ENCODE data around the gene INTS14. TPM values are rescaled to one million over a fixed set of nuclear protein-coding genes. Genes with fewer than 3 reads are reported as not detected.

The INTS14 gene
- total RNA-seq, 1 donor from 2014 or later, result 54.2 TPM

DNA sequence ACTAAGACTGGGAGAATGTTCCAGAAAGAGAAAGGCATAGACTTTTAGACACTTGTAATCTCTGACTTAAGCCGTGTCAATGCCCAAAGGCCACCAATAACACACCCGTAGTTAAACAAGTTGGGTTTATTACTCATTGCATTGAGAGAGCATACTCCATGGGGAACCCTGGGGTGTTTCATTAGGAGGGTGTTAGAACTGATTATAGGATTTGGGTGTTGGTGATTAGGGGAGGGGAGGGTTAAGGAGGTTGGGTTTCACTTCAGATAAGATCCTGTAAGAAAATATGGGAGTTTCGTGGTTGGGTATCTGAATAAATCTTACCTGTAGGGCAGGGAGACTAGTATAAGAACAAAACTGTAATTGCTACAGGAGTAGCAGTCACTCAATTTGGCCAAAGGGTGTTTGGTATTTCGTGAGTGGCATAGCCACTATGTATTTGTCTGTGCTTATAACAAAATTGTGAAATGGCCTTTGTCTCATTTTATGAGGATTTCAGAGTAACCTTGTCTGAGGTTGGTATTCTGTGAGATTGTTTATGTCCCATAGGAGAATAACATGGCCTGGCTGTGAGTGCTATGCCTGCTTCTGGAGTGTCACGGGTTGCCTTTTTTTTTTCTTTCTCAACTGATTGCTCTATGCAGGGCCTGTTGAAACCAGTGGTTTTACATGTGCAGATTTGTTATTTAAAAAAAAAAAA is 77.7 kb downstream of the INTS14 start:
- peaks cover 5% of the 10 kb centered on the region for H3K27me3 Mint-ChIP-seq (ENCODE audit: insufficient read depth, low read depth)

DNA sequence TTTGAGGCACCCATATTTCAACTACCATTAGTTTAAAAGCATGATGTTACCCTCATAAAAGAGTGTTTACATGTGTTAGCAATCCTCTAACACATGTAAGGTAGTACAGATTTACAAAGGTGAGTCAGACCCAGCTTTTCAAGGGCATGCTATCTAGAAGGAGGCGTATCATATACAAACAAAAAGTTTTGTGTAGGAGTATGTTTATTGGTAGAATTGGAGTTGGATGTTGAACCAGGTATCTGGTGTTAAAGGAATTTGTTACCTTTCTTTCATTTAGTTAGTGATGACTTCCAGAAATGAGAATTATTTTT is 78.2 kb downstream of the INTS14 start:
- Histone ChIP-seq H3F3A (ENCODE audit: low read depth) (peaks cover 22% of the 10 kb centered on the region), H3K27me3 (no peaks in the 10 kb centered on the region), H3K4me2 (peak overlapping the region; percentile 80), H2AFZ (replicated peaks) (no peak overlapping the region), H3K36me3 (no peaks in the 10 kb centered on the region), H3K4me3 (peak overlapping the region; percentile 19), H4K20me1 (ENCODE audit: low read depth) (peaks cover 64% of the 10 kb centered on the region), H3K9me3 (ENCODE audit: low read depth) (no peaks in the 10 kb centered on the region), H3K4me1 (peaks cover 39% of the 10 kb centered on the region), H3K79me2 (ENCODE audit: low read depth) (peaks cover 79% of the 10 kb centered on the region), H3K9ac (no peak overlapping the region), H3K27ac (no peak overlapping the region)
- TF ChIP-seq EZH2phosphoT487 (IDR thresholded peaks at IDR 0.05) (no peak), EZH2 (IDR thresholded peaks at IDR 0.05) (no peak)
- TF ChIP-seq, protein P1, sequence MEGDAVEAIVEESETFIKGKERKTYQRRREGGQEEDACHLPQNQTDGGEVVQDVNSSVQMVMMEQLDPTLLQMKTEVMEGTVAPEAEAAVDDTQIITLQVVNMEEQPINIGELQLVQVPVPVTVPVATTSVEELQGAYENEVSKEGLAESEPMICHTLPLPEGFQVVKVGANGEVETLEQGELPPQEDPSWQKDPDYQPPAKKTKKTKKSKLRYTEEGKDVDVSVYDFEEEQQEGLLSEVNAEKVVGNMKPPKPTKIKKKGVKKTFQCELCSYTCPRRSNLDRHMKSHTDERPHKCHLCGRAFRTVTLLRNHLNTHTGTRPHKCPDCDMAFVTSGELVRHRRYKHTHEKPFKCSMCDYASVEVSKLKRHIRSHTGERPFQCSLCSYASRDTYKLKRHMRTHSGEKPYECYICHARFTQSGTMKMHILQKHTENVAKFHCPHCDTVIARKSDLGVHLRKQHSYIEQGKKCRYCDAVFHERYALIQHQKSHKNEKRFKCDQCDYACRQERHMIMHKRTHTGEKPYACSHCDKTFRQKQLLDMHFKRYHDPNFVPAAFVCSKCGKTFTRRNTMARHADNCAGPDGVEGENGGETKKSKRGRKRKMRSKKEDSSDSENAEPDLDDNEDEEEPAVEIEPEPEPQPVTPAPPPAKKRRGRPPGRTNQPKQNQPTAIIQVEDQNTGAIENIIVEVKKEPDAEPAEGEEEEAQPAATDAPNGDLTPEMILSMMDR (IDR thresholded peaks at IDR 0.05), result no peak
- DNase-seq (ENCODE audit: low spot score), result no peak
- Mint-ChIP-seq H3K36me3 (peaks cover 22% of the 10 kb centered on the region), H3K27me3 (ENCODE audit: insufficient read depth, low read depth) (peaks cover 5% of the 10 kb centered on the region), H3K4me3 (peak overlapping the region; percentile 74), H3K4me1 (peaks cover 34% of the 10 kb centered on the region), H3K27ac (no peak overlapping the region), H3K9me3 (no peaks in the 10 kb centered on the region)

More for the DNA sequence above, 77.7 kb downstream of the INTS14 start:
- Mint-ChIP-seq H3K4me1 (peaks cover 34% of the 10 kb centered on the region), H3K36me3 (peaks cover 27% of the 10 kb centered on the region), H3K27ac (peak overlapping the region; percentile 43), H3K4me3 (peak overlapping the region; percentile 22), H3K9me3 (peaks cover 3% of the 10 kb centered on the region)
- Histone ChIP-seq H3K9ac (no peak overlapping the region), H3K27me3 (no peaks in the 10 kb centered on the region), H3K4me1 (peaks cover 37% of the 10 kb centered on the region), H3K9me3 (ENCODE audit: low read depth) (no peaks in the 10 kb centered on the region), H3K4me2 (peak overlapping the region; percentile 80), H3K36me3 (no peaks in the 10 kb centered on the region), H4K20me1 (ENCODE audit: low read depth) (peaks cover 67% of the 10 kb centered on the region), H2AFZ (replicated peaks) (no peak overlapping the region), H3F3A (ENCODE audit: low read depth) (peaks cover 19% of the 10 kb centered on the region), H3K4me3 (peak overlapping the region; percentile 19), H3K79me2 (ENCODE audit: low read depth) (peaks cover 84% of the 10 kb centered on the region), H3K27ac (no peak overlapping the region)
- peak; percentile 23 for DNase-seq (ENCODE audit: low spot score)
- TF ChIP-seq EZH2 (IDR thresholded peaks at IDR 0.05) (no peak), EZH2phosphoT487 (IDR thresholded peaks at IDR 0.05) (no peak)
- TF ChIP-seq, protein P1 (IDR thresholded peaks at IDR 0.05), result no peak

DNA sequence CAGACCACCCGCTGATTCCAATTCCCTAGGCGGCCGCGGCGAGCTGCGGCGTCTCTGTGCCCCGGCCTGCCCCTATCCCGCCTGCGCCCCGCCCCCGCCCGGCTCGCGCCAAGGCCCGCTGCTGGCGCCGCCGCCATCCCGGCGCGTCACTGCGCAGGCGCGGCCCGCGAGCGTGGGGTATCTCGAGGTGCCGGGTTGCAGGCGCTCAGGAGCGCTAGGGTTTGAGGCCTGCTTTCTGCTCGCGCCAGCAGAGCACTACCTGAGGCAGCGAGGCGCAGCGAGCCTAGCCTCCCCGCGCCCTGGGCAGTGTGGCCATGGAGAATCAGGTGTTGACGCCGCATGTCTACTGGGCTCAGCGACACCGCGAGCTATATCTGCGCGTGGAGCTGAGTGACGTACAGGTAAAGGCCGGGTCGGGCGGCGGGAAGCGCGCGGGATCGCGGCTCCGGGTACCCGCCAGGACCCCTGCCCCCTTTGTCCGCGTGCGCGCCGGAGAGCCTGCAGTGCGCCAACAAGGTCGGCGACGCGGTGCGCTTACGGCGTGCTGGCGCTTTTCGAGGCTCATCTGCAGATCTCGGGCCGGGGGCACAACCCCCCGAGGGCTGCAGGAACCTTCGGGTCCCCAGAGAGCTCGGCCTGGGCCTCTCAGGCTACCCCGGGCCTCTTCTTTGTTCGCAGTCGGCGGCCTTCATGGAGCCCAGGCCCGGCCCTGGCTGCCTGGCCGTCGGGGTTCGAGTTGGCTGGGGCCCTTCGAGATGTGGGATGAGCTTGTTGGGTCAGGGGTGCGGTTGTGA is 80.4 kb downstream of the INTS14 start, which contains the start of gene HACD3:
HACD3 (plus strand) TSS at position 146 of the 794 bp plus-strand sequence; CDS start at position 315, 169 bp downstream.
- H3K4me1 Mint-ChIP-seq, result peaks cover 34% of the 10 kb centered on the region
- Histone ChIP-seq H3K9ac (peak within 1 kb of the TSS; percentile 70), H3K4me1 (peaks cover 39% of the 10 kb centered on the region), H4K20me1 (ENCODE audit: low read depth) (peaks cover 44% of the 10 kb centered on the region), H3K36me3 (no peaks in the 10 kb centered on the region), H3K27ac (peak within 1 kb of the TSS; percentile 79), H3K79me2 (ENCODE audit: low read depth) (peaks cover 57% of the 10 kb centered on the region), H2AFZ (replicated peaks) (peak within 1 kb of the TSS; percentile 74), H3K4me2 (peak within 1 kb of the TSS; percentile 80), H3K4me3 (peak within 1 kb of the TSS; percentile 56), H3K9me3 (ENCODE audit: low read depth) (no peaks in the 10 kb centered on the region), H3F3A (ENCODE audit: low read depth) (peaks cover 22% of the 10 kb centered on the region), H3K27me3 (no peaks in the 10 kb centered on the region)
- peak within 1 kb of the TSS; percentile 94 for H3K27ac Mint-ChIP-seq
- H3K36me3 Mint-ChIP-seq, result peaks cover 13% of the 10 kb centered on the region
- peak within 1 kb of the TSS; percentile 90 for H3K4me3 Mint-ChIP-seq
- DNase-seq (ENCODE audit: low spot score), result peak; percentile 95
- TF ChIP-seq, protein P1 (IDR thresholded peaks at IDR 0.05), result no peak
- TF ChIP-seq EZH2 (IDR thresholded peaks at IDR 0.05), result peak; percentile 38
- peaks cover 2% of the 10 kb centered on the region for H3K27me3 Mint-ChIP-seq (ENCODE audit: insufficient read depth, low read depth)
- H3K9me3 Mint-ChIP-seq, result no peaks in the 10 kb centered on the region
